Skeletal muscle tissue (tissue), 4 donors: Measurements from ENCODE around the gene REPIN1. TPM values are rescaled to one million over a fixed set of nuclear protein-coding genes. Genes with fewer than 3 reads are reported as not detected.
A peak's percentile ranks its signal among the peaks of the same experiment; 100 is the strongest.

Experiments used
- H3K27ac ChIP-seq: one replicate; pipeline ENCODE4 v1.7.0; 2013; ENCODE audit warnings: mild to moderate bottlenecking, low read depth, low read length, inconsistent platforms
- H3K27me3 ChIP-seq, 3 donors: one replicate each; pipeline ENCODE4 v1.7.0; 2013; ENCODE audit warnings: low read length in 3 of 3; ENCODE audit not compliant: control insufficient read depth in 3 of 3, insufficient read depth in 3 of 3
- H3K36me3 ChIP-seq, 3 donors: one replicate each; pipeline ENCODE4 v1.7.0; 2013; ENCODE audit warnings: low read length in 3 of 3; ENCODE audit not compliant: control insufficient read depth in 3 of 3, insufficient read depth in 3 of 3
- H3K4me1 ChIP-seq, 3 donors: one replicate each; pipeline ENCODE4 v1.7.0; 2013; ENCODE audit warnings: low read length in 3 of 3, mild to moderate bottlenecking in 3 of 3; ENCODE audit not compliant: control insufficient read depth in 3 of 3, insufficient read depth in 3 of 3
- H3K4me3 ChIP-seq, 3 donors: one replicate each; pipeline ENCODE4 v1.7.0; 2013; ENCODE audit warnings: low read length in 3 of 3
- H3K9ac ChIP-seq, 3 donors: one replicate each; pipeline ENCODE4 v1.7.0; 2013; ENCODE audit warnings: low read length in 3 of 3, mild to moderate bottlenecking in 3 of 3, moderate library complexity in 2 of 3, low read depth in 1 of 3
- H3K9me3 ChIP-seq, 3 donors: one replicate each; pipeline ENCODE4 v1.7.0; 2013; ENCODE audit warnings: low read length in 3 of 3; ENCODE audit not compliant: control insufficient read depth in 3 of 3
- total RNA-seq: library from RNA; depleted of rRNA; stranded (reverse); fragments of >200 nt; gene quantifications from one replicate; pipeline ENCODE4 v1.2.3, GENCODE V29; 2014
- donor health status: Osteomylitis.

The REPIN1 gene
- total RNA-seq, 1 donor from 2014 or later: 31.3 TPM

GRCh38 chr7:150374026-150374425, 5.4 kb downstream of the REPIN1 start:
- Histone ChIP-seq H3K9ac (peak overlapping the region in 1 of 3 donors; percentile 50), H3K36me3 (peaks cover 31 to 42% (median 38%) of the 10 kb centered on the region in 3 donors), H3K4me1 (peaks cover 36 to 72% (median 69%) of the 10 kb centered on the region in 3 donors)

GRCh38 chr7:150374472-150374871, 5.8 kb downstream of the REPIN1 start:
- Histone ChIP-seq H3K27me3 (no peaks in the 10 kb centered on the region), H3K9me3 (no peaks in the 10 kb centered on the region), H3K36me3 (peaks cover 31 to 41% (median 38%) of the 10 kb centered on the region in 3 donors), H3K27ac (no peak overlapping the region), H3K4me3 (no peak overlapping the region), H3K9ac (peak overlapping the region in 1 of 3 donors; percentile 50), H3K4me1 (peaks cover 33 to 70% (median 67%) of the 10 kb centered on the region in 3 donors)

More at GRCh38 chr7:150374026-150374425, 5.4 kb downstream of the REPIN1 start:
- Histone ChIP-seq H3K27ac (peak overlapping the region; percentile 13), H3K4me3 (no peak overlapping the region), H3K27me3 (no peaks in the 10 kb centered on the region), H3K9me3 (no peaks in the 10 kb centered on the region)

GRCh38 chr7:150375662-150376521, 7.3 kb downstream of the REPIN1 start:
- Histone ChIP-seq H3K9ac (peak overlapping the region in 2 of 3 donors; percentile 2 to 34), H3K27me3 (no peaks in the 10 kb centered on the region), H3K4me3 (no peak overlapping the region), H3K27ac (no peak overlapping the region), H3K4me1 (peaks cover 30 to 67% (median 62%) of the 10 kb centered on the region in 3 donors), H3K36me3 (peaks cover 24 to 29% (median 28%) of the 10 kb centered on the region in 3 donors), H3K9me3 (no peaks in the 10 kb centered on the region)

GRCh38 chr7:150376560-150376959, 7.9 kb downstream of the REPIN1 start:
- Histone ChIP-seq H3K9me3 (no peaks in the 10 kb centered on the region), H3K27ac (no peak overlapping the region), H3K27me3 (no peaks in the 10 kb centered on the region), H3K36me3 (peaks cover 20 to 23% (median 23%) of the 10 kb centered on the region in 3 donors), H3K4me3 (no peak overlapping the region), H3K4me1 (peaks cover 30 to 62% (median 57%) of the 10 kb centered on the region in 3 donors), H3K9ac (peak overlapping the region in 2 of 3 donors; percentile 2 to 34)

DNA sequence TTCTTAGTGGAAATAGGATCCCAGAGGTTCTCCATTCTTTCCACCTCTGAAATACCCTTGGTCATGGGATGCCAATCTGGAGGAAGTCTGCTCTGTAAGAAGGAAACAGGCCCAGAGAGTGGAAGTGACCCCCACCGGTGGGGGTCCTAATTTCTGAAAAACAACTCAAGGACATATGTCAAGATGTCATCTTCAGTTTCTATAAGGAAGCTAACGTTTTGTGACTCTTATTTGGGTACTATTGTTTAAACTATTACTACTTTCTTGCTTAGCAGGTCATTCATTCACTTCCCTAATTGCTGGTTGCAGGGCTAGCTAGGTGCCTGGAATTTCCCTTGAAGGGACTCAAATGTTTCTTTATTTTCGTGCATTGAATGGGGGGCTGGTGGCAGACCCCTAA, 8.6 kb downstream of the REPIN1 start:
- Histone ChIP-seq H3K4me1 (peaks cover 30 to 62% (median 57%) of the 10 kb centered on the region in 3 donors), H3K9me3 (no peaks in the 10 kb centered on the region), H3K9ac (peak overlapping the region in 2 of 3 donors; percentile 14 to 99), H3K4me3 (no peak overlapping the region), H3K27ac (peak overlapping the region; percentile 97), H3K27me3 (no peaks in the 10 kb centered on the region), H3K36me3 (peaks cover 19 to 22% (median 19%) of the 10 kb centered on the region in 3 donors)

GRCh38 chr7:150377635-150378034, 9.0 kb downstream of the REPIN1 start:
- Histone ChIP-seq H3K4me3 (no peak overlapping the region), H3K36me3 (peaks cover 15 to 18% (median 18%) of the 10 kb centered on the region in 3 donors), H3K9ac (peak overlapping the region in 2 of 3 donors; percentile 96 to 99), H3K27ac (peak overlapping the region; percentile 97), H3K27me3 (no peaks in the 10 kb centered on the region), H3K9me3 (no peaks in the 10 kb centered on the region), H3K4me1 (peaks cover 30 to 64% (median 61%) of the 10 kb centered on the region in 3 donors)

DNA sequence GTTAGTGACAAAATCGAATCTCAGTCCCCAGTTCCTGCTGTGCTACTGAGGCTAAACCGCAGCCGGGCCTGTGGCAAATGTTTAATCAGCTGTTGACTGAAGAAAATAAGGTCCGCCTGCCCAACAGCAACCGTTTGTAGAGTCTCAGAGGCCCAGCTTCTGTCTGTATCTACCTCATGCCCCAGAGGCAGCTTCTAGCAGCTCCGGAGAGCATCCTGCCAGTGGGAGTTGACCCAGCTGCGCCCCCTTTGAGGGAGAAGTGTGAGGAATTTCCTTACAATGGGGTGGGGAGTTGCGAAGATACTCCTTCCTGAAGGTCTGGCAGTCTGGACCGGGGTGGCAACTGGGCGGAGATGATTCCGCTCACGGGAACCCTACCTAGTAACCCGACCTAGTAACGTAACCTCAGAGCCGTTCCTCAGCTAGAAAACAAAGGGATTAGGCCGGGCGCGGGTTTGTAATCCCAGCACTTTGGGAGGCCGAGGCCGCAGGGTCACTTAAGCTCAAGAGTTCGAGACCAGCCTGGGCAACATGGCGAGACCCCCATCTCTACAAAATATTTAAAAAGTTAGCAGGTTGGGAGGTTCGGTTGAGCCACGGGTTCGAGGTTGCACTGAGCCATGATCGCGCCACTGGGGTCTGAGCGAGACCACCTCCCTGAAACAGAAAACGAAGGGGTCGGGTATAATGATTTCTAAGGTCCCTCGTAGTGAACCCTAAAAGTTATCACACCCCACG, 9.7 kb downstream of the REPIN1 start:
- H3K4me3 ChIP-seq: peak overlapping the region; percentile 82 to 89 (median 86)
- H3K36me3 ChIP-seq: peaks cover 8 to 13% (median 12%) of the 10 kb centered on the region in 3 donors
- H3K9me3 ChIP-seq: no peaks in the 10 kb centered on the region
- peak overlapping the region; percentile 95 to 99 (median 96) for H3K9ac ChIP-seq
- H3K27me3 ChIP-seq: no peaks in the 10 kb centered on the region
- H3K27ac ChIP-seq: peak overlapping the region; percentile 97
- H3K4me1 ChIP-seq: peaks cover 26 to 61% (median 55%) of the 10 kb centered on the region in 3 donors

DNA sequence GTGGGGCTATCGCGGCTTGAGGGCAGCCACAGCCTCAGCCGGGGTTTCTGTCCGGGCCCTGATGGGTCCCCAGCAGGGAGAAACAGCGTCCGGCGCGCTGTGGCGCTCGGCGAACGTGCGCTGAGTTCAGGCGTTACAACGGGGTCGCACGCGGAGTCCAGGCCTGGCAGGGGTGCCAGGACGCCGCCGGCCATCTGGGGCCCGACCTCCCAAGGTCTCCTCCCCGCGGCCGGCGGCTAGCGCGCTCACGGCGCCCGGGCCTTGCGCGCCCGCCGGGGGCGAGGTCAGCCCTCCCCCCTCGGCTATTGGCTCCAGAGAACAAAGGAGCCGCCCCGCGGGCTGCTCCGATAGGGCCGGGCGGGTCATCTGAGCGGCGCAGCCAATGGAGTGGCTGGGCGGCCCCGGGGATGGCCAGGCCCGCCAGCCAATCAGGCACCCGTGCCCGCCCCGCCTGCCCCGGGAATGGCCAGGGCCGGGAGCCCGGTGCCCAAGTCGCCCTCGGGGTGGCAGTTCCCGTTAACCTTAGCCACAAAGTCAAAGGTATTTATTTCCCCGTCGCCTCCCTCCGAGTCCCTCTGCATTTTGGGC, 10.3 kb downstream of the REPIN1 start, which contains the start of gene ZNF775:
ZNF775 (plus strand) TSS at position 478 of the 588 bp plus-strand sequence. CDS start 9,141 bp downstream, outside the sequence.
- Histone ChIP-seq H3K27me3 (no peaks in the 10 kb centered on the region), H3K9me3 (no peaks in the 10 kb centered on the region), H3K9ac (peak within 1 kb of the TSS; percentile 95 to 99 (median 96)), H3K27ac (peak within 1 kb of the TSS; percentile 97), H3K4me1 (peaks cover 23 to 57% (median 50%) of the 10 kb centered on the region in 3 donors), H3K4me3 (peak within 1 kb of the TSS; percentile 82 to 89 (median 86)), H3K36me3 (peaks cover 4 to 8% (median 5%) of the 10 kb centered on the region in 3 donors)
